Ishikawa (cell line): ENCODE data around the gene MIPOL1.

ENCODE experiments used
- EP300 ChIP-seq: IDR thresholded peaks from 2 replicates; pipeline ENCODE4 v1.6.1; 2012; ENCODE audit warnings: borderline replicate concordance
- FOXM1 ChIP-seq: IDR thresholded peaks from 2 replicates; pipeline ENCODE4 v1.6.1; 2012; ENCODE audit warnings: low read depth, borderline replicate concordance
- NFIC ChIP-seq: IDR thresholded peaks from 2 replicates; pipeline ENCODE4 v1.6.1; 2012
- TAF1 ChIP-seq: IDR thresholded peaks from 2 replicates; pipeline ENCODE4 v1.6.1; 2012; ENCODE audit warnings: low read depth, mild to moderate bottlenecking
- TCF12 ChIP-seq: IDR thresholded peaks from 2 replicates; pipeline ENCODE4 v1.6.1; 2012; ENCODE audit warnings: low read depth
- YY1 ChIP-seq: IDR thresholded peaks from 2 replicates; pipeline ENCODE4 v1.6.1; 2012; ENCODE audit warnings: low read depth
- TF ChIP-seq, protein P1 (sequence below): IDR thresholded peaks from 2 replicates; pipeline ENCODE4 v1.6.1; 2012
- TF ChIP-seq, protein P2 (sequence below): IDR thresholded peaks from 2 replicates; pipeline ENCODE4 v1.6.1; 2012
- TF ChIP-seq, protein P3 (sequence below): IDR thresholded peaks from 2 replicates; pipeline ENCODE4 v1.6.1; 2012; ENCODE audit warnings: low read depth, mild to moderate bottlenecking

DNA sequence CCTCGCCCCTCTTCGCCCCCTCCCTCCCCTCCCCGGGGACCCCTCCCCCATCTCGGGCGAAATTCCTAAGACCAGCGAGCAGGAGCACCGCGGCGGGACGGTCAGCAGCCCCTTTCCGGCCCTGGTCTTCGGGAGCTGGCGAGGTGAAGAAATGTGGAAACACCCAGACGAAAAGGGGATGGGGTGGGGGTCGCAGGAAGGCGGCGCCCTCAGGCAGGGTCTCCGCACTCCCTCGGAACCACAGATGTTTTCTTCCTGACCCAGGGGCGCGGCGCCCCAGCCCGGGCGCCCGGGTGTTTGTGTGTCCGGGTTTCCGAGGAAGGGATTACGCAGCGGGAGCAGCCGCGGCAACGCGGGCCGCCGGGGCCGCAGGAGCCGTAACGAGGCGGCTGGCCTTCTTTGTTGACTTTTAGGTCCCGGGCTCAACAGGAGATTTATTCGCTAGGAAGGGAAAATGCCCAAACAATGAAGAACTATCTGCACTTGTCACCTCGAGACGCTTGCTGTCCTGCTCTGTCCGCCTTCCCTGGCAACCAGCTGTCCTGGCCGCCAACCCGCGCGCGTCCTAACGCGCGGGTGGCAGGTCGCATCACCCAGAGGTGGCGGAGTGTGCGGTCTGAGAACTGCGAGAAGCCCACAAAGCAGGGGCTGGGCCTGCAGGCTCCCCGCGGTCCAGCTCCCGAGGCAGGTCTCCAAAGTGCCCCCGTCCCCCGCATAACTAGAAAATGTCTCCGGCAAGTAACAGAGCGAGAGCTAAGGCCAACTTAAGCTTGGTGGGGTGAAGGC lies 390.3 kb downstream of the MIPOL1 start:
- no peak for TF ChIP-seq TAF1
- TF ChIP-seq, protein P1, sequence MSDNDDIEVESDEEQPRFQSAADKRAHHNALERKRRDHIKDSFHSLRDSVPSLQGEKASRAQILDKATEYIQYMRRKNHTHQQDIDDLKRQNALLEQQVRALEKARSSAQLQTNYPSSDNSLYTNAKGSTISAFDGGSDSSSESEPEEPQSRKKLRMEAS = no peak
- TF ChIP-seq, protein P2, sequence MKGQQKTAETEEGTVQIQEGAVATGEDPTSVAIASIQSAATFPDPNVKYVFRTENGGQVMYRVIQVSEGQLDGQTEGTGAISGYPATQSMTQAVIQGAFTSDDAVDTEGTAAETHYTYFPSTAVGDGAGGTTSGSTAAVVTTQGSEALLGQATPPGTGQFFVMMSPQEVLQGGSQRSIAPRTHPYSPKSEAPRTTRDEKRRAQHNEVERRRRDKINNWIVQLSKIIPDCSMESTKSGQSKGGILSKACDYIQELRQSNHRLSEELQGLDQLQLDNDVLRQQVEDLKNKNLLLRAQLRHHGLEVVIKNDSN = no peak
- TF ChIP-seq, protein P3, sequence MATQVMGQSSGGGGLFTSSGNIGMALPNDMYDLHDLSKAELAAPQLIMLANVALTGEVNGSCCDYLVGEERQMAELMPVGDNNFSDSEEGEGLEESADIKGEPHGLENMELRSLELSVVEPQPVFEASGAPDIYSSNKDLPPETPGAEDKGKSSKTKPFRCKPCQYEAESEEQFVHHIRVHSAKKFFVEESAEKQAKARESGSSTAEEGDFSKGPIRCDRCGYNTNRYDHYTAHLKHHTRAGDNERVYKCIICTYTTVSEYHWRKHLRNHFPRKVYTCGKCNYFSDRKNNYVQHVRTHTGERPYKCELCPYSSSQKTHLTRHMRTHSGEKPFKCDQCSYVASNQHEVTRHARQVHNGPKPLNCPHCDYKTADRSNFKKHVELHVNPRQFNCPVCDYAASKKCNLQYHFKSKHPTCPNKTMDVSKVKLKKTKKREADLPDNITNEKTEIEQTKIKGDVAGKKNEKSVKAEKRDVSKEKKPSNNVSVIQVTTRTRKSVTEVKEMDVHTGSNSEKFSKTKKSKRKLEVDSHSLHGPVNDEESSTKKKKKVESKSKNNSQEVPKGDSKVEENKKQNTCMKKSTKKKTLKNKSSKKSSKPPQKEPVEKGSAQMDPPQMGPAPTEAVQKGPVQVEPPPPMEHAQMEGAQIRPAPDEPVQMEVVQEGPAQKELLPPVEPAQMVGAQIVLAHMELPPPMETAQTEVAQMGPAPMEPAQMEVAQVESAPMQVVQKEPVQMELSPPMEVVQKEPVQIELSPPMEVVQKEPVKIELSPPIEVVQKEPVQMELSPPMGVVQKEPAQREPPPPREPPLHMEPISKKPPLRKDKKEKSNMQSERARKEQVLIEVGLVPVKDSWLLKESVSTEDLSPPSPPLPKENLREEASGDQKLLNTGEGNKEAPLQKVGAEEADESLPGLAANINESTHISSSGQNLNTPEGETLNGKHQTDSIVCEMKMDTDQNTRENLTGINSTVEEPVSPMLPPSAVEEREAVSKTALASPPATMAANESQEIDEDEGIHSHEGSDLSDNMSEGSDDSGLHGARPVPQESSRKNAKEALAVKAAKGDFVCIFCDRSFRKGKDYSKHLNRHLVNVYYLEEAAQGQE = no peak
- TF ChIP-seq YY1 = no peak
- no peak for TF ChIP-seq EP300
- TF ChIP-seq NFIC = no peak
- TF ChIP-seq TCF12 = no peak
- no peak for TF ChIP-seq FOXM1
